Endothelial cell of umbilical vein (primary cell): ENCODE data around the gene LEMD3.

Experiments used
- POLR2A ChIP-seq: IDR thresholded peaks from 2 replicates; pipeline ENCODE4 v1.6.1; 2012; ENCODE audit warnings: low read depth, mild to moderate bottlenecking, control low read depth, low read length
- POLR2AphosphoS5 ChIP-seq: IDR thresholded peaks from 2 replicates; pipeline ENCODE4 v1.6.1; 2012; ENCODE audit warnings: low read depth, mild to moderate bottlenecking, control low read depth, low read length, moderate library complexity; ENCODE audit not compliant: insufficient read depth
- TF ChIP-seq, protein P1 (sequence below), 2 donors: IDR thresholded peaks; 1 replicate in 1 of 2; 2 replicates in 1 of 2; pipeline ENCODE4 v1.5.1; 2011; ENCODE audit warnings: low read length in 2 of 2, mild to moderate bottlenecking in 2 of 2, moderate library complexity in 2 of 2, control low read depth in 1 of 2, inconsistent platforms in 1 of 2, low read depth in 1 of 2; ENCODE audit not compliant: insufficient read depth in 1 of 2; ENCODE audit errors: extremely low read depth in 1 of 2

GRCh38 chr12:65276916-65277530, 107.6 kb downstream of the LEMD3 start:
- TF ChIP-seq, protein P1, sequence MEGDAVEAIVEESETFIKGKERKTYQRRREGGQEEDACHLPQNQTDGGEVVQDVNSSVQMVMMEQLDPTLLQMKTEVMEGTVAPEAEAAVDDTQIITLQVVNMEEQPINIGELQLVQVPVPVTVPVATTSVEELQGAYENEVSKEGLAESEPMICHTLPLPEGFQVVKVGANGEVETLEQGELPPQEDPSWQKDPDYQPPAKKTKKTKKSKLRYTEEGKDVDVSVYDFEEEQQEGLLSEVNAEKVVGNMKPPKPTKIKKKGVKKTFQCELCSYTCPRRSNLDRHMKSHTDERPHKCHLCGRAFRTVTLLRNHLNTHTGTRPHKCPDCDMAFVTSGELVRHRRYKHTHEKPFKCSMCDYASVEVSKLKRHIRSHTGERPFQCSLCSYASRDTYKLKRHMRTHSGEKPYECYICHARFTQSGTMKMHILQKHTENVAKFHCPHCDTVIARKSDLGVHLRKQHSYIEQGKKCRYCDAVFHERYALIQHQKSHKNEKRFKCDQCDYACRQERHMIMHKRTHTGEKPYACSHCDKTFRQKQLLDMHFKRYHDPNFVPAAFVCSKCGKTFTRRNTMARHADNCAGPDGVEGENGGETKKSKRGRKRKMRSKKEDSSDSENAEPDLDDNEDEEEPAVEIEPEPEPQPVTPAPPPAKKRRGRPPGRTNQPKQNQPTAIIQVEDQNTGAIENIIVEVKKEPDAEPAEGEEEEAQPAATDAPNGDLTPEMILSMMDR (IDR thresholded peaks at IDR 0.05; ENCODE audit: extremely low read depth in 1 of 2, insufficient read depth in 1 of 2, low read depth in 1 of 2, low read length in 2 of 2): no peak
- TF ChIP-seq POLR2AphosphoS5 (no peak), POLR2A (no peak)
